Stimulated activated CD8-positive, alpha-beta memory T cell treated with anti-CD3 and anti-CD28 coated beads, Interleukin-2, amount 100 ng/mL, for 1 hour (primary cell): ENCODE results near the gene CCDC149.

ENCODE experiments used
- DNase-seq, 2 donors: peaks; one replicate each; pipeline ENCODE4 v3.0.0-alpha.2; 2020; ENCODE audit warnings: low read depth in 2 of 2

The CCDC149 gene

GRCh38 chr4:24912252-24913118 is at the start of gene CCDC149:
TSS of gene CCDC149 (minus strand) at chr4:24913042. CDS start at chr4:24912864, 178 bp downstream.
- no peak for DNase-seq

GRCh38 chr4:24957886-24958285 is 45.0 kb upstream of the CCDC149 start:
- no peak for DNase-seq

GRCh38 chr4:24956763-24957162 is 43.9 kb upstream of the CCDC149 start:
- DNase-seq = no peak

GRCh38 chr4:24956091-24956490 is 43.2 kb upstream of the CCDC149 start:
- no peak for DNase-seq

GRCh38 chr4:24952667-24953066 is 39.8 kb upstream of the CCDC149 start:
- DNase-seq = no peak

- DNase-seq = no peak
Observed at GRCh38 chr4:24949970-24950369, 37.1 kb upstream of the CCDC149 start.

GRCh38 chr4:24937917-24938281 is 25.1 kb upstream of the CCDC149 start:
- DNase-seq = no peak

GRCh38 chr4:24937176-24937916 is 24.5 kb upstream of the CCDC149 start:
- no peak for DNase-seq

- DNase-seq = no peak
Observed at GRCh38 chr4:24935856-24936255, 23.0 kb upstream of the CCDC149 start.

- no peak for DNase-seq
Observed at GRCh38 chr4:24934311-24934710, 21.5 kb upstream of the CCDC149 start.

GRCh38 chr4:24933684-24934275 is 20.9 kb upstream of the CCDC149 start:
- DNase-seq = no peak

- DNase-seq = no peak
Observed at GRCh38 chr4:24932515-24933225, 19.8 kb upstream of the CCDC149 start.

- no peak for DNase-seq
Observed at GRCh38 chr4:24930151-24930550, 17.3 kb upstream of the CCDC149 start.

GRCh38 chr4:24928708-24929107 is 15.9 kb upstream of the CCDC149 start:
- DNase-seq = no peak

GRCh38 chr4:24927049-24927448 is 14.2 kb upstream of the CCDC149 start:
- no peak for DNase-seq

GRCh38 chr4:24924309-24924781 is 11.5 kb upstream of the CCDC149 start:
- DNase-seq = no peak

- no peak for DNase-seq
Observed at GRCh38 chr4:24923550-24923949, 10.7 kb upstream of the CCDC149 start.

- no peak for DNase-seq
Observed at GRCh38 chr4:24923002-24923401, 10.2 kb upstream of the CCDC149 start.

GRCh38 chr4:24922416-24922815 is 9.6 kb upstream of the CCDC149 start:
- no peak for DNase-seq

- DNase-seq = no peak
Observed at GRCh38 chr4:24921491-24921890, 8.6 kb upstream of the CCDC149 start.

- no peak for DNase-seq
Observed at GRCh38 chr4:24920008-24920407, 7.2 kb upstream of the CCDC149 start.
